ENCODE data around the gene WDR54. TPM values are rescaled to one million over a fixed set of nuclear protein-coding genes. Genes with fewer than 3 reads are reported as not detected.

Gene WDR54
- total RNA-seq, 1 experiment from 2014 or later: 27.7 TPM

DNA sequence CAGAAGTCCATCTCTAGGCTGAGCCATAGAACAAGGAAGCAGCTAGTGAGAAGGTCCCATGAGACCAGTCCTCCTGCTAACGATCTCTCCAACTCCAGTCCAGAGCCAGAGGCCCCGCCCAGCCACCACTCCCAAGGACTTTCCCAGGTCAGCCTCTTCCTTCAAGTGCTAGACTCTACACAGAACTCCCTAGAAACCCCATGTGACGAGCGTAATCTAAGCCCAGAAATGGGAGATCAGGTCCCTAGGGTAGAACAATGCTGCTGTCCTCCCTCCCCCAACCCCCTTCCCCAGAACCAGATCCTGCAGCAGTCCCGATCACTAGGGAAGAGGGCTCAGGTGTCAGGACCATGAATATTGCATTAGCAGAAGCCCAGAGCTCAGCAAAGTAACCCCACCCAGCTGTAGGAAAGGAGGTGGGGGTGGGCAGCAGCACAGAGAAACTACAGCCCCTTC lies 48.3 kb upstream of the WDR54 start:
- no TSS peak for BruUV-seq (replicated peaks)
- H3K4me1 ChIP-seq (ENCODE audit: control insufficient read depth, insufficient read depth, low read length): no peaks in the 10 kb centered on the region
- H3K4me3 ChIP-seq (ENCODE audit: low read depth in 2 of 2, low read length in 2 of 2): no peak overlapping the region
- no peak overlapping the region for H3K27ac ChIP-seq (ENCODE audit: low read length)
- CTCF ChIA-PET: no interaction called here
- intact Hi-C loops (cut with micrococcal nuclease; ENCODE audit: unreplicated experiment): no loop called here
- POLR2A ChIA-PET: no interaction called here
- H3K9me3 ChIP-seq (ENCODE audit: control insufficient read depth, insufficient read depth, low read depth, low read length): no peaks in the 10 kb centered on the region
- in situ Hi-C loops (cut with HindIII; ENCODE audit: low pct_unique_long_range_greater_than_20kb, low sequenced_read_pairs): no loop called here
- DNase-seq (ENCODE audit: low read depth, low spot score) (no peak), ATAC-seq (no peak)
- TF ChIP-seq, protein P1, sequence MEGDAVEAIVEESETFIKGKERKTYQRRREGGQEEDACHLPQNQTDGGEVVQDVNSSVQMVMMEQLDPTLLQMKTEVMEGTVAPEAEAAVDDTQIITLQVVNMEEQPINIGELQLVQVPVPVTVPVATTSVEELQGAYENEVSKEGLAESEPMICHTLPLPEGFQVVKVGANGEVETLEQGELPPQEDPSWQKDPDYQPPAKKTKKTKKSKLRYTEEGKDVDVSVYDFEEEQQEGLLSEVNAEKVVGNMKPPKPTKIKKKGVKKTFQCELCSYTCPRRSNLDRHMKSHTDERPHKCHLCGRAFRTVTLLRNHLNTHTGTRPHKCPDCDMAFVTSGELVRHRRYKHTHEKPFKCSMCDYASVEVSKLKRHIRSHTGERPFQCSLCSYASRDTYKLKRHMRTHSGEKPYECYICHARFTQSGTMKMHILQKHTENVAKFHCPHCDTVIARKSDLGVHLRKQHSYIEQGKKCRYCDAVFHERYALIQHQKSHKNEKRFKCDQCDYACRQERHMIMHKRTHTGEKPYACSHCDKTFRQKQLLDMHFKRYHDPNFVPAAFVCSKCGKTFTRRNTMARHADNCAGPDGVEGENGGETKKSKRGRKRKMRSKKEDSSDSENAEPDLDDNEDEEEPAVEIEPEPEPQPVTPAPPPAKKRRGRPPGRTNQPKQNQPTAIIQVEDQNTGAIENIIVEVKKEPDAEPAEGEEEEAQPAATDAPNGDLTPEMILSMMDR (IDR thresholded peaks at IDR 0.05): no peak
- no peaks in the 10 kb centered on the region for H3K27me3 ChIP-seq (ENCODE audit: control insufficient read depth, insufficient read depth, low read length)
- H3K36me3 ChIP-seq (ENCODE audit: control insufficient read depth, insufficient read depth, low read length): peaks cover 9% of the 10 kb centered on the region; the same call in 1 of the 2 replicates

DNA sequence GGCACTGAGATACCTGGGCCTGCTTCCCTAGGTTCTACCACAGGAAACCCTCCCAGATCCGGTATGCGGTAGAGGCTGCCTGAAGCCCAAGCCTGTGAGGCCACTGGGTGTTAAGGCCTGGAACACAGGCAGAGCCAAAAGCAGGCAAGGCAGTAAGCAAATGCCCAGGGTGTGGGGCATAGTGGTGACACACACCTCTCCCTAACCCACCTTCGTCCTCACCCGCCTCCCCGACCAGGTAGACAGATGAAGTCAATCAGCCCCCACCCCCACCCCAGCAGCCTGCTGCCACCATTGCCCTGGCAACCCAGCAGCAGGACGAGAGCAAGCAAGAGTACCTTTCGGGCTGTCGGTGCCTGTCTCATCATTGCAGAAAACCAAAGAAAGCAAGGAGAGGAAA lies 47.5 kb upstream of the WDR54 start:
- ATAC-seq (no peak), DNase-seq (ENCODE audit: low read depth, low spot score) (no peak)
- ChIA-PET CTCF (no interaction called here), POLR2A (no interaction called here)
- in situ Hi-C loops (cut with HindIII; ENCODE audit: low pct_unique_long_range_greater_than_20kb, low sequenced_read_pairs): no loop called here
- no peaks in the 10 kb centered on the region for H3K4me1 ChIP-seq (ENCODE audit: control insufficient read depth, insufficient read depth, low read length)
- H3K4me3 ChIP-seq (ENCODE audit: low read depth in 2 of 2, low read length in 2 of 2): no peak overlapping the region; a peak in 1 of 4 replicates
- no peak overlapping the region for H3K27ac ChIP-seq (ENCODE audit: low read length)
- BruUV-seq (replicated peaks): no TSS peak
- no peaks in the 10 kb centered on the region for H3K9me3 ChIP-seq (ENCODE audit: control insufficient read depth, insufficient read depth, low read depth, low read length)
- H3K27me3 ChIP-seq (ENCODE audit: control insufficient read depth, insufficient read depth, low read length): no peaks in the 10 kb centered on the region
- intact Hi-C loops (cut with micrococcal nuclease; ENCODE audit: unreplicated experiment): no loop called here
- TF ChIP-seq POLR2AphosphoS5 (IDR thresholded peaks at IDR 0.05; ENCODE audit: low read depth, low read length): no peak
- no peak for TF ChIP-seq SIN3A (IDR thresholded peaks at IDR 0.05; ENCODE audit: borderline replicate concordance, insufficient read depth, low read depth, low read length)
- TF ChIP-seq, protein P1 (IDR thresholded peaks at IDR 0.05): no peak
- no peak for TF ChIP-seq TCF7L2 (IDR thresholded peaks at IDR 0.05; ENCODE audit: low read depth, low read length)
- H3K36me3 ChIP-seq (ENCODE audit: control insufficient read depth, insufficient read depth, low read length): peaks cover 2% of the 10 kb centered on the region; the same call in 1 of the 2 replicates

DNA sequence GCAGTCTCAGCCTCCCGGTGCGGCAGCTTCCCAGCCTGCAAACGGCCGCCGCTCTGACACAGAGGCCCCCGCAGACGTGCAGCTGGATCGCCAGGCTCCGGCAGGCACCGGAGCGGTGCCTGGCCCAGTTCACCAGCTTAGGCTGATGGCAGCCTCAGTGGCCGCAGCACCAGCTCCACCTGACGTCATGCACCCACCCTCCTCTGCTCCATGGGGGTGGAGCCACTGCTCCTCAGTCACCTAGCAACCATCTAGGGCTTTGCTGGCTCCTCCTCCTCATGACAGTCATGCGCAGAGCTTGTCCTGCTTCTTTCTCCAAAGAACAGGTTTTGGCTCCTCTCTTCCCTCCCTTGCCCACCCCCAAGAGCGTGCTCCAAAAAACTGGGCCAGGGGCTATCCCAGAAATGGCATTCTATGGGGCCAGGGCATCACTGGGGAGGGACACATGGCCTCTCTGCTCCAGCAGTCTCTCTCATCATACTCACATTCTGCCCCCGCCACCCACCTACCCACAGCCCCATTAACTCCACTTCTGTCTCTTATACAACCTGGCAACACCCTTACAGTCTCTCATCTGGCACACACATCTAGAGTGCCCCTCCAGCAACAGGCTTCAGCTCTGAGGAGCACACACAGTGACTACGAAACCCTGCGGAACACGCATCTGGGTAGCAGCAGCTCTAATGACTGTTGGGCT lies 46.9 kb upstream of the WDR54 start:
- ATAC-seq (peak; percentile 61; the same call in 1 of the 2 replicates), DNase-seq (ENCODE audit: low read depth, low spot score) (no peak)
- CTCF ChIA-PET: no interaction called here
- Histone ChIP-seq H3K27ac (ENCODE audit: low read length) (no peak overlapping the region), H3K9me3 (ENCODE audit: control insufficient read depth, insufficient read depth, low read depth, low read length) (no peaks in the 10 kb centered on the region), H3K27me3 (ENCODE audit: control insufficient read depth, insufficient read depth, low read length) (no peaks in the 10 kb centered on the region), H3K4me1 (ENCODE audit: control insufficient read depth, insufficient read depth, low read length) (no peaks in the 10 kb centered on the region), H3K4me3 (ENCODE audit: low read depth in 2 of 2, low read length in 2 of 2) (no peak overlapping the region; a peak in 1 of 4 replicates), H3K36me3 (ENCODE audit: control insufficient read depth, insufficient read depth, low read length) (peaks cover 2% of the 10 kb centered on the region; the same call in 1 of the 2 replicates)
- in situ Hi-C loops (cut with HindIII; ENCODE audit: low pct_unique_long_range_greater_than_20kb, low sequenced_read_pairs): no loop called here
- no TSS peak for BruUV-seq (replicated peaks)
- intact Hi-C loops (cut with micrococcal nuclease; ENCODE audit: unreplicated experiment): no loop called here
- POLR2A ChIA-PET: no interaction called here
- no peak for TF ChIP-seq POLR2AphosphoS5 (IDR thresholded peaks at IDR 0.05; ENCODE audit: low read depth, low read length)
- TF ChIP-seq, protein P2, sequence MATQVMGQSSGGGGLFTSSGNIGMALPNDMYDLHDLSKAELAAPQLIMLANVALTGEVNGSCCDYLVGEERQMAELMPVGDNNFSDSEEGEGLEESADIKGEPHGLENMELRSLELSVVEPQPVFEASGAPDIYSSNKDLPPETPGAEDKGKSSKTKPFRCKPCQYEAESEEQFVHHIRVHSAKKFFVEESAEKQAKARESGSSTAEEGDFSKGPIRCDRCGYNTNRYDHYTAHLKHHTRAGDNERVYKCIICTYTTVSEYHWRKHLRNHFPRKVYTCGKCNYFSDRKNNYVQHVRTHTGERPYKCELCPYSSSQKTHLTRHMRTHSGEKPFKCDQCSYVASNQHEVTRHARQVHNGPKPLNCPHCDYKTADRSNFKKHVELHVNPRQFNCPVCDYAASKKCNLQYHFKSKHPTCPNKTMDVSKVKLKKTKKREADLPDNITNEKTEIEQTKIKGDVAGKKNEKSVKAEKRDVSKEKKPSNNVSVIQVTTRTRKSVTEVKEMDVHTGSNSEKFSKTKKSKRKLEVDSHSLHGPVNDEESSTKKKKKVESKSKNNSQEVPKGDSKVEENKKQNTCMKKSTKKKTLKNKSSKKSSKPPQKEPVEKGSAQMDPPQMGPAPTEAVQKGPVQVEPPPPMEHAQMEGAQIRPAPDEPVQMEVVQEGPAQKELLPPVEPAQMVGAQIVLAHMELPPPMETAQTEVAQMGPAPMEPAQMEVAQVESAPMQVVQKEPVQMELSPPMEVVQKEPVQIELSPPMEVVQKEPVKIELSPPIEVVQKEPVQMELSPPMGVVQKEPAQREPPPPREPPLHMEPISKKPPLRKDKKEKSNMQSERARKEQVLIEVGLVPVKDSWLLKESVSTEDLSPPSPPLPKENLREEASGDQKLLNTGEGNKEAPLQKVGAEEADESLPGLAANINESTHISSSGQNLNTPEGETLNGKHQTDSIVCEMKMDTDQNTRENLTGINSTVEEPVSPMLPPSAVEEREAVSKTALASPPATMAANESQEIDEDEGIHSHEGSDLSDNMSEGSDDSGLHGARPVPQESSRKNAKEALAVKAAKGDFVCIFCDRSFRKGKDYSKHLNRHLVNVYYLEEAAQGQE (IDR thresholded peaks at IDR 0.05; ENCODE audit: insufficient read depth in 1 of 2, low read depth in 2 of 2, low read length in 1 of 2): no peak
- no peak for TF ChIP-seq TCF7L2 (IDR thresholded peaks at IDR 0.05; ENCODE audit: low read depth, low read length)
- TF ChIP-seq SIN3A (IDR thresholded peaks at IDR 0.05; ENCODE audit: borderline replicate concordance, insufficient read depth, low read depth, low read length): no peak
- TF ChIP-seq, protein P1 (IDR thresholded peaks at IDR 0.05): no peak
